Fibroblast of lung (primary cell): ENCODE data around the gene MTMR3. TPM values are rescaled to one million over a fixed set of nuclear protein-coding genes. Genes with fewer than 3 reads are reported as not detected.
"Not testable (repeated sequence)": the region's sequence is repeated elsewhere in the genome, so short reads cannot be mapped to it uniquely, and the experiment has no call there.

ENCODE experiments used
- DNase-seq, 2 donors: peaks; one replicate each; pipeline versions ENCODE4 v3.0.0 to v3.0.0-alpha.2; 2010; ENCODE audit warnings: low read depth in 2 of 2
- H2AFZ ChIP-seq: 2 replicates; pipeline ENCODE4 v1.5.1; 2012; ENCODE audit warnings: low read length, control low read depth, inconsistent platforms
- H3K27ac ChIP-seq: 2 replicates; pipeline ENCODE4 v1.5.1; 2011; ENCODE audit warnings: low read length, control low read depth; ENCODE audit not compliant: insufficient read depth
- H3K27me3 ChIP-seq: 2 replicates; pipeline ENCODE4 v1.5.1; 2011; ENCODE audit warnings: mild to moderate bottlenecking, low read length; ENCODE audit not compliant: control insufficient read depth, insufficient read depth
- H3K36me3 ChIP-seq: 2 replicates; pipeline ENCODE4 v1.5.1; 2011; ENCODE audit warnings: low read length; ENCODE audit not compliant: control insufficient read depth, insufficient read depth
- H3K4me1 ChIP-seq: 2 replicates; pipeline ENCODE4 v1.5.1; 2011; ENCODE audit warnings: low read length; ENCODE audit not compliant: control insufficient read depth, insufficient read depth; ENCODE audit errors: extremely low read depth
- H3K4me2 ChIP-seq: 2 replicates; pipeline ENCODE4 v1.5.1; 2011; ENCODE audit warnings: low read length, control low read depth; ENCODE audit not compliant: insufficient read depth; ENCODE audit errors: extremely low read depth
- H3K4me3 ChIP-seq, 4 experiments: fragments of 200-600 bp in 1 of 4; sonication (generic) in 1 of 4; replicated peaks in 1 of 4; 2 replicates each; pipeline ENCODE4 v1.5.1; 2011 to 2016; ENCODE audit warnings: low read length in 4 of 4, low read depth in 3 of 4, mild to moderate bottlenecking in 3 of 4, control low read depth in 2 of 4, inconsistent platforms in 1 of 4, mixed read lengths in 1 of 4; ENCODE audit not compliant: insufficient read depth in 1 of 4; ENCODE audit errors: control extremely low read depth in 1 of 4
- H3K79me2 ChIP-seq: 2 replicates; pipeline ENCODE4 v1.5.1; 2012; ENCODE audit warnings: mild to moderate bottlenecking, low read length, inconsistent platforms; ENCODE audit not compliant: control insufficient read depth, insufficient read depth
- H3K9ac ChIP-seq: 2 replicates; pipeline ENCODE4 v1.5.1; 2011; ENCODE audit warnings: mild to moderate bottlenecking, low read length, control low read depth; ENCODE audit not compliant: insufficient read depth
- H3K9me3 ChIP-seq: 2 replicates; pipeline ENCODE4 v1.5.1; 2012; ENCODE audit warnings: low read depth, low read length; ENCODE audit not compliant: control insufficient read depth, insufficient read depth
- H4K20me1 ChIP-seq: 2 replicates; pipeline ENCODE4 v1.5.1; 2011; ENCODE audit warnings: low read length; ENCODE audit not compliant: control insufficient read depth, insufficient read depth; ENCODE audit errors: extremely low read depth
- EZH2 ChIP-seq: IDR thresholded peaks from 2 replicates; pipeline ENCODE4 v1.5.1; 2012; ENCODE audit warnings: low read length, control low read depth, mild to moderate bottlenecking; ENCODE audit errors: missing control alignments
- polyA plus RNA-seq, 2 donors: library from polyadenylated mRNA; depleted of rRNA in 1 of 2; stranded (reverse) in 1 of 2; unstranded in 1 of 2; fragments of >200 nt; gene quantifications; 2 replicates each; pipeline ENCODE4 v1.2.1, GENCODE V29; 2011 to 2012; ENCODE audit warnings: missing spikeins in 1 of 2
- total RNA-seq: library from RNA; depleted of rRNA; stranded (reverse); fragments of >200 nt; gene quantifications from 2 replicates; pipeline ENCODE4 v1.2.1, GENCODE V29; 2014
- TF ChIP-seq, protein P1 (sequence below), 2 donors: IDR thresholded peaks in 1 of 2; conservative IDR thresholded peaks in 1 of 2; 1 replicate in 1 of 2; 2 replicates in 1 of 2; pipeline ENCODE4 v1.5.1; 2011 to 2012; ENCODE audit warnings: low read length in 2 of 2, control low read depth in 1 of 2, inconsistent platforms in 1 of 2, low read depth in 1 of 2, mild to moderate bottlenecking in 1 of 2

MTMR3 gene
- total and polyA plus RNA-seq, 2 donors (not counting 1 experiment from before 2014, with no cell fraction given): 15.0 to 31.2 TPM

DNA sequence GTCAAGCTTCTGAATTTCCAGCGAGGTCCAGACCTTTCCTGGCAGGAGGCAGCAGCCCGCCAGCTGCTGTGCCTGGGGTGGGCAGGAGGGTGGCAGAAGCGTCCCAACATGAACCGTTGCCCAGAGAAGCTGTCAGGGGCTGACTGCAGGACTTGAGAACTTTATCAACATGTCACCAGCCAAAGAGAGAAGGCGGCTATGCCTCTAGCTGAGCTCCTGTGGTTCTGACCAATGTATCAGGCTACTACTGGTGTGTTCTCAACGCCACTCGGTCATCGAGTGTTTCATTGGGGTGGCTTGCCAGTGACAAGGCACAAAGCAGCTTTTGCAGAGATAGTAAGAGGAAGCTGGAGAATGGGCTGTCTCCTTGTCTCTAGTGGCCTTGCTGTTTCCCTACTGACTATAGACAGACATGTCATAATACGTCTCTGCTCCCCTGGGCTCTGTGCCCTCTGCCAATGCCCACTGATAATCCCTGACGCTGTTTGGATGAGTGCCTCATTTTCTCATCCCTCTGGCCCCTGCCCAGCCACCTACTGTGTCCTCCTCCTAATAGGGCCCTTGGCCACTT, 27.3 kb upstream of the MTMR3 start:
- Histone ChIP-seq H4K20me1 (no peaks in the 10 kb centered on the region), H3K4me1 (no peaks in the 10 kb centered on the region), H3K9ac (no peak overlapping the region), H3K4me3 (no peak overlapping the region), H3K9me3 (no peaks in the 10 kb centered on the region), H3K79me2 (no peaks in the 10 kb centered on the region), H3K27ac (no peak overlapping the region), H3K27me3 (peaks cover 4% of the 10 kb centered on the region), H3K36me3 (no peaks in the 10 kb centered on the region), H3K4me2 (no peak overlapping the region), H2AFZ (no peak overlapping the region)
- DNase-seq: no peak
- TF ChIP-seq, protein P1, sequence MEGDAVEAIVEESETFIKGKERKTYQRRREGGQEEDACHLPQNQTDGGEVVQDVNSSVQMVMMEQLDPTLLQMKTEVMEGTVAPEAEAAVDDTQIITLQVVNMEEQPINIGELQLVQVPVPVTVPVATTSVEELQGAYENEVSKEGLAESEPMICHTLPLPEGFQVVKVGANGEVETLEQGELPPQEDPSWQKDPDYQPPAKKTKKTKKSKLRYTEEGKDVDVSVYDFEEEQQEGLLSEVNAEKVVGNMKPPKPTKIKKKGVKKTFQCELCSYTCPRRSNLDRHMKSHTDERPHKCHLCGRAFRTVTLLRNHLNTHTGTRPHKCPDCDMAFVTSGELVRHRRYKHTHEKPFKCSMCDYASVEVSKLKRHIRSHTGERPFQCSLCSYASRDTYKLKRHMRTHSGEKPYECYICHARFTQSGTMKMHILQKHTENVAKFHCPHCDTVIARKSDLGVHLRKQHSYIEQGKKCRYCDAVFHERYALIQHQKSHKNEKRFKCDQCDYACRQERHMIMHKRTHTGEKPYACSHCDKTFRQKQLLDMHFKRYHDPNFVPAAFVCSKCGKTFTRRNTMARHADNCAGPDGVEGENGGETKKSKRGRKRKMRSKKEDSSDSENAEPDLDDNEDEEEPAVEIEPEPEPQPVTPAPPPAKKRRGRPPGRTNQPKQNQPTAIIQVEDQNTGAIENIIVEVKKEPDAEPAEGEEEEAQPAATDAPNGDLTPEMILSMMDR (conservative IDR thresholded peaks at IDR 0.05 in 1 of 2, IDR thresholded peaks at IDR 0.05 in 1 of 2; ENCODE audit: low read depth in 1 of 2, low read length in 2 of 2): no peak
- TF ChIP-seq EZH2: no peak

DNA sequence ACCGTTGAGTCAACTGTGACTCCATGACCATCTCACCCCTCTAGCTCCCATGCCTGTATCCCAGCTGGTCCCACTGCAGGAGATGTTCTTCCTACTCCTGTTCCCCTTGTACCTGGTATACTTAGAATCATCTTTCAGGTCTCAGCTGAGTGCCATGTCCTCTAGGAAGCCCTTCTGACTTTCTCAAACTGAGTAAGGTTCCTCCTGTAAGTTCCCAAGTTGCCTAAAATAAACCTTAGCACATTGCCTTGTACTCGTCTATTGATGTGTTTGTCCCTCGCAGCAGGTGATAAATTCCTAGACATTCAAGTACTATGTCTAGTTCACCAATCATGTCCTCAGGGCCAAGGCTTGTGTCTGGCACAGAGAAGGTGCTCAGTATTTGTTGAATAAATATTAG, 26.5 kb upstream of the MTMR3 start:
- H3K9ac ChIP-seq: no peak overlapping the region
- H3K27ac ChIP-seq: no peak overlapping the region
- TF ChIP-seq, protein P1 (conservative IDR thresholded peaks at IDR 0.05 in 1 of 2, IDR thresholded peaks at IDR 0.05 in 1 of 2; ENCODE audit: low read depth in 1 of 2, low read length in 2 of 2): no peak
- TF ChIP-seq EZH2: no peak
- no peaks in the 10 kb centered on the region for H3K9me3 ChIP-seq
- H3K27me3 ChIP-seq: peaks cover 4% of the 10 kb centered on the region
- no peak for DNase-seq
- no peak overlapping the region for H3K4me2 ChIP-seq
- no peaks in the 10 kb centered on the region for H3K79me2 ChIP-seq
- no peak overlapping the region for H2AFZ ChIP-seq
- H3K36me3 ChIP-seq: no peaks in the 10 kb centered on the region
- no peak overlapping the region for H3K4me3 ChIP-seq
- H3K4me1 ChIP-seq: no peaks in the 10 kb centered on the region
- no peaks in the 10 kb centered on the region for H4K20me1 ChIP-seq

DNA sequence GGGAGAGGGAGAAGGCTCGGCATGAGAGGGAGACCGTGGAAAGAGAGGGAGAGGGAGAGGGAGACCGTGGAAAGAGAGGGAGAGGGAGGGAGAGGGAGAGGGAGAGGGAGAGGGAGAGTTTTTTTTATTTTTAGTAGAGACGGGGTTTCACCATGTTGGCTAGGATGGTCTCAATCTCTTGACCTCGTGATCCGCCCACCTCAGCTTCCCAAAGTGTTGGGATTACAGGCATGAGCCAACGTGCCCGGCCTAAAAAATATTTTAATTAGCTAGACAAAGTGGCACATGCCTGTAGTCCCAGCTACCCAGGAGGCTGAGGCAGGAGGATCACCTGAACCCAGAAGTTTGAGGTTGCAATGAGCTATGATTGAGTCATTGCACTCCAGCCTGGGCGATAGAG, 23.9 kb upstream of the MTMR3 start:
- H2AFZ ChIP-seq, H3K79me2 ChIP-seq, H3K9me3 ChIP-seq, H3K4me3 ChIP-seq, H3K27ac ChIP-seq, DNase-seq, H3K27me3 ChIP-seq, H3K36me3 ChIP-seq, H3K9ac ChIP-seq, H4K20me1 ChIP-seq, H3K4me1 ChIP-seq, H3K4me2 ChIP-seq: not testable (repeated sequence)
